DND-41 (cell line): ENCODE data around the gene TUB.

ENCODE experiments used
- EZH2 ChIP-seq: IDR thresholded peaks from 3 replicates; pipeline ENCODE4 v1.6.1; 2012; ENCODE audit warnings: borderline replicate concordance, low read depth, mild to moderate bottlenecking, moderate library complexity, low read length, inconsistent platforms; ENCODE audit not compliant: severe bottlenecking
- TF ChIP-seq, protein P1 (sequence below): IDR thresholded peaks from 2 replicates; pipeline ENCODE4 v1.5.1; 2012; ENCODE audit warnings: borderline replicate concordance, low read length, moderate library complexity, mild to moderate bottlenecking; ENCODE audit not compliant: poor library complexity, severe bottlenecking; ENCODE audit errors: extremely low read depth

DNA sequence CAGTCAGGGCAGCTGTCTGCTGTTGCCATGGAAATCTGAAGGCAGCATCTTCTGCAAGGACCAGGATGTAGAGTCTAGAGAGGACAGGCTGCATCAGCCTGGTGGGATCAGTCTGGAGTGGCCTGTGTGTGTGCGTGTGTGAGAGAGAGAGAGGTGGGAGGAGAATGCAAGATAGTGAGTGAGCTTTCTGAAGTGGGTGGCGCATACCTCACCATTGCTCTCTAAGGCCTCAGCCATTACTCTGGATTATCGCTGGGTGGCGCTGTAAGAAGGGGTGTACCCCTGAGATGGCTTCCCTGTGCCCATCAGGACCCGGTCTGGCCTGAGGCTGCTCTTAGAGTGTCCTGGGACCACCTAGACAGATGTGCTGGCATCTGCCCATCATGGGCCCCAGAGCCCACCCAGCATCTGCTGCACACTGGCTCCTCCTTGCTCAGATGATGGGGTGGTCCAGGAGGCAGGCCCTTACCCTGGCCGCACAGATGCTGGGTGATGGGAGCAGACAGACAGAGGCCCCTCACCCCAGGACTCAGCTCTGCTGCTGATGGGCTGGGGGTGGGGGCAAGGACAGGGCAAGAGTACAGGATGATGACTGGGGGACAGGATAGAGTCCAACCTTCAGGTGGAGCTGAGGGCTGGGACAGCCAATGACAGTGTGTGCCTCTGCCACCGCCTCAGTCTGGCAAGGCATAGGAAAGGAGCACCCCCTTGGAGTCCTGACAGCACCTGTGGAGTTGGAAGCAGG, 25.7 kb upstream of the TUB start:
- TF ChIP-seq, protein P1, sequence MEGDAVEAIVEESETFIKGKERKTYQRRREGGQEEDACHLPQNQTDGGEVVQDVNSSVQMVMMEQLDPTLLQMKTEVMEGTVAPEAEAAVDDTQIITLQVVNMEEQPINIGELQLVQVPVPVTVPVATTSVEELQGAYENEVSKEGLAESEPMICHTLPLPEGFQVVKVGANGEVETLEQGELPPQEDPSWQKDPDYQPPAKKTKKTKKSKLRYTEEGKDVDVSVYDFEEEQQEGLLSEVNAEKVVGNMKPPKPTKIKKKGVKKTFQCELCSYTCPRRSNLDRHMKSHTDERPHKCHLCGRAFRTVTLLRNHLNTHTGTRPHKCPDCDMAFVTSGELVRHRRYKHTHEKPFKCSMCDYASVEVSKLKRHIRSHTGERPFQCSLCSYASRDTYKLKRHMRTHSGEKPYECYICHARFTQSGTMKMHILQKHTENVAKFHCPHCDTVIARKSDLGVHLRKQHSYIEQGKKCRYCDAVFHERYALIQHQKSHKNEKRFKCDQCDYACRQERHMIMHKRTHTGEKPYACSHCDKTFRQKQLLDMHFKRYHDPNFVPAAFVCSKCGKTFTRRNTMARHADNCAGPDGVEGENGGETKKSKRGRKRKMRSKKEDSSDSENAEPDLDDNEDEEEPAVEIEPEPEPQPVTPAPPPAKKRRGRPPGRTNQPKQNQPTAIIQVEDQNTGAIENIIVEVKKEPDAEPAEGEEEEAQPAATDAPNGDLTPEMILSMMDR: no peak
- TF ChIP-seq EZH2: no peak
